Ishikawa (cell line): ENCODE results near the gene TOGARAM1.

Source experiments
- CREB1 ChIP-seq: IDR thresholded peaks from 2 replicates; pipeline ENCODE4 v1.6.1; 2012; ENCODE audit warnings: low read depth
- EP300 ChIP-seq: IDR thresholded peaks from 2 replicates; pipeline ENCODE4 v1.6.1; 2012; ENCODE audit warnings: borderline replicate concordance
- RAD21 ChIP-seq: IDR thresholded peaks from 2 replicates; pipeline ENCODE4 v1.6.1; 2012; ENCODE audit warnings: low read depth
- TCF12 ChIP-seq: IDR thresholded peaks from 2 replicates; pipeline ENCODE4 v1.6.1; 2012; ENCODE audit warnings: low read depth
- TF ChIP-seq, protein P1 (sequence below): IDR thresholded peaks from 2 replicates; pipeline ENCODE4 v1.6.1; 2012

DNA sequence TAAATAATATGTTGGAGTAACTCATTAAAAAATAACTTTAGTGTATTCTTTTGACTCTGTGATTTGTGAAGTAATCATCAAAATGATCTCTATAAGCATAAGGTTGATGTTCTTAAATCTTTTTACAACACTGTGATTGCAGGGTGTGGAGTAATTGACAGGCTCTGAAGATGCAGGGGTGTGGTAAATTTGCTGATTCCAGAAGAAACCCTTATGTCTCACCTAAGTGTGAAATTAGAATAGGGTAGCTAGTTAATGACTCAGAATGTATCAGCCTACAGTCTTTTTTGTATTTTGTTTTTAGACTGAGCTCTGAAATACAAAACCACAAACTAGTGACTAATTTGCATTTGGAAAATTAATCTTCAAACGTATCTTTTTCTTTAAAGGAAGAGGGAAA, 127.8 kb downstream of the TOGARAM1 start:
- TF ChIP-seq TCF12 (no peak), EP300 (no peak), RAD21 (no peak), CREB1 (no peak)
- TF ChIP-seq, protein P1, sequence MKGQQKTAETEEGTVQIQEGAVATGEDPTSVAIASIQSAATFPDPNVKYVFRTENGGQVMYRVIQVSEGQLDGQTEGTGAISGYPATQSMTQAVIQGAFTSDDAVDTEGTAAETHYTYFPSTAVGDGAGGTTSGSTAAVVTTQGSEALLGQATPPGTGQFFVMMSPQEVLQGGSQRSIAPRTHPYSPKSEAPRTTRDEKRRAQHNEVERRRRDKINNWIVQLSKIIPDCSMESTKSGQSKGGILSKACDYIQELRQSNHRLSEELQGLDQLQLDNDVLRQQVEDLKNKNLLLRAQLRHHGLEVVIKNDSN: no peak
